Right lobe of liver (tissue), 4 donors: ENCODE measurements around the gene CRYGD.

ENCODE experiments used
- POLR2A ChIP-seq: fragments of 450-650 bp; IDR thresholded peaks from one replicate; pipeline ENCODE4 v1.6.1; 2017; ENCODE audit warnings: antibody characterized with exemption, mild to moderate bottlenecking
- TF ChIP-seq, protein P1 (sequence below), 4 donors: fragments of 200-600 bp in 3 of 4; fragments of 450-650 bp in 1 of 4; IDR thresholded peaks; one replicate each; pipeline versions ENCODE4 v1.5.1 to v1.8.0; 2016 to 2022; ENCODE audit warnings: antibody characterized with exemption in 4 of 4, mild to moderate bottlenecking in 2 of 4
- donor health status: DM: no; HTN: no; CAD: no.
- donor health status: DM: no; HTN: no; CAD: no.
- donor health status: DM: no; HTN: yes; CAD: no.

DNA sequence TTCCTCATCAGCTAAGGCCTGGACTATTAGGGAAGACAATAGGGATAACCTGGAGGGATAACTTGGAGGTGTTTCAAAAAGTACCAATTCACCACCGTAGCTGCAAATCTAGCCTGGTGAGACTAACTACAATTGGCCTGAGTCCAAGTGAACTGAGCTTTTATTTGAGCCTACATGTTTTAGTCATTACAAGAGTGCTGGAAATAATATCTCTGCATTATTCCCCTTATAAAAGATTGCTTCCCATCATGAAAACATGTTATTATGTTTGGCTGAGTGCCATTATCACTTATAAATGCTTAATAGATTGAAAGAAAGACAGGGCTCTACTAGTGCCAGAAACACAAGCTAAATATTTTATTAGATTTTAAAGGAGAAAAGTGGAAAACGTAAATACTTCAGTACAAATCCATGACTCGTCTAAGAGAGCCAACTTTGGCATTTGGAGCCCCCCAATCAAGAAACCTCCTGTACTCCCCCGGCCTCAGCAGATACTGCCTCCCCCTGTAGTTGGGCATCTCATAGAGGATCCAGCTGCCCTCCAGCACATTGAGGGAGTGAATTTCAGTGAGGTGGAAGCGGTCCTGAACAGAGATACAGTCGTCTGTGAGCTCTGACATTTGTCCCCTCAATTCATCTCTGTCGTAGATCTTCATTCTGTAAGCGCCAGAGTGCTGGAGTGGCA lies 18.1 kb upstream of the CRYGD start:
- TF ChIP-seq, protein P1, sequence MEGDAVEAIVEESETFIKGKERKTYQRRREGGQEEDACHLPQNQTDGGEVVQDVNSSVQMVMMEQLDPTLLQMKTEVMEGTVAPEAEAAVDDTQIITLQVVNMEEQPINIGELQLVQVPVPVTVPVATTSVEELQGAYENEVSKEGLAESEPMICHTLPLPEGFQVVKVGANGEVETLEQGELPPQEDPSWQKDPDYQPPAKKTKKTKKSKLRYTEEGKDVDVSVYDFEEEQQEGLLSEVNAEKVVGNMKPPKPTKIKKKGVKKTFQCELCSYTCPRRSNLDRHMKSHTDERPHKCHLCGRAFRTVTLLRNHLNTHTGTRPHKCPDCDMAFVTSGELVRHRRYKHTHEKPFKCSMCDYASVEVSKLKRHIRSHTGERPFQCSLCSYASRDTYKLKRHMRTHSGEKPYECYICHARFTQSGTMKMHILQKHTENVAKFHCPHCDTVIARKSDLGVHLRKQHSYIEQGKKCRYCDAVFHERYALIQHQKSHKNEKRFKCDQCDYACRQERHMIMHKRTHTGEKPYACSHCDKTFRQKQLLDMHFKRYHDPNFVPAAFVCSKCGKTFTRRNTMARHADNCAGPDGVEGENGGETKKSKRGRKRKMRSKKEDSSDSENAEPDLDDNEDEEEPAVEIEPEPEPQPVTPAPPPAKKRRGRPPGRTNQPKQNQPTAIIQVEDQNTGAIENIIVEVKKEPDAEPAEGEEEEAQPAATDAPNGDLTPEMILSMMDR (IDR thresholded peaks at IDR 0.05), result no peak
- TF ChIP-seq POLR2A, result no peak
